ENCODE measurements around the gene MADD. TPM values are rescaled to one million over a fixed set of nuclear protein-coding genes. Genes with fewer than 3 reads are reported as not detected.

The MADD gene
- total RNA-seq, 1 experiment from 2014 or later, result 132 TPM

DNA sequence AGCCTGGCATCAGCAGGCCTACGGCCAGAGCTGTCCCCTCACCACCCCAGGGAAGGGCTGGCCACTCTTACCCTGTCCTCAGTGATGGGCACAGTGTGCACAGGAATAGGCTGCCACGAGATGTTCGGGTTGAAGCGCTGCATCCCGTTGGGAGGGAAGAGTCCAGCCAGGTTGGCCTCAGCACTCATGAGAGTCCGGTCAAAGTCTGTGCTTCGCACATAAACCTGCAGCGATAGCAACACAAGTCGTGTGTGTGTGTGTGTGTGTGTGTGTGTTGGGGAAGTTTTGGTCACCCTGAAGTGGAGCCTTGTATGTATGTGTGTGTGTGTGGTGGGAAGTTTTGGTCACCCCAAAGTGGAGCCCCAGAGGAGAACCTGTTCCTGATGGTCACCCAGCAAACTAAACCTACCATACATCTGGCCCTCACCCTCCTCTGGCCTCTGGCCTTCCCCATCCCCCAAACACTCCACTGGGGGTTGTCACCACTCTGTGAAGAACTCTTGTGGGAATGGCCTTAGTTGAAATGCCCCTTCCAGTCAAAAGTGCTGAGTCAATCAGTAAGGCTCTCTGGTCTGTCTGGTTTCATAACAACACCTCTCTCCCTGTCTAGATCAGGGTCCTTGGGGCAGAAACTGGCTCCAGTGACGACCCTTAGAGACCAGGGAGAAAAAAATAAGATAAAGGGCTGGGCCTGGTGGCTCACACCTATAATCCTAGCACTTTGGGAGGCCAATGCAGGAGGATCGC lies 24.1 kb upstream of the MADD start:
- H3K27me3 ChIP-seq (replicated peaks; ENCODE audit: insufficient read depth, low read depth, low read length, poor library complexity), result no peaks in the 10 kb centered on the region
- intact Hi-C loops (cut with micrococcal nuclease; ENCODE audit: unreplicated experiment), result loop anchor here (5.0 kb wide), 1 partner anchor 68 kb away; the partner anchor contains the start of gene ARFGAP2
- BruUV-seq (replicated peaks), result no TSS peak
- no peak overlapping the region for H3K27ac ChIP-seq (ENCODE audit: low read depth, low read length, poor library complexity, severe bottlenecking)
- peaks cover 13% of the 10 kb centered on the region for H3K4me1 ChIP-seq (ENCODE audit: insufficient read depth, low read length, poor library complexity, severe bottlenecking)
- peaks cover 57% of the 10 kb centered on the region for H3K36me3 ChIP-seq (ENCODE audit: insufficient read depth, low read length, poor library complexity, severe bottlenecking)
- no peak overlapping the region for H3K4me3 ChIP-seq (ENCODE audit: low read depth, low read length, poor library complexity, severe bottlenecking)
- no peak for DNase-seq (ENCODE audit: low spot score)
- CTCF ChIA-PET, result no interaction called here
- TF ChIP-seq, protein P1, sequence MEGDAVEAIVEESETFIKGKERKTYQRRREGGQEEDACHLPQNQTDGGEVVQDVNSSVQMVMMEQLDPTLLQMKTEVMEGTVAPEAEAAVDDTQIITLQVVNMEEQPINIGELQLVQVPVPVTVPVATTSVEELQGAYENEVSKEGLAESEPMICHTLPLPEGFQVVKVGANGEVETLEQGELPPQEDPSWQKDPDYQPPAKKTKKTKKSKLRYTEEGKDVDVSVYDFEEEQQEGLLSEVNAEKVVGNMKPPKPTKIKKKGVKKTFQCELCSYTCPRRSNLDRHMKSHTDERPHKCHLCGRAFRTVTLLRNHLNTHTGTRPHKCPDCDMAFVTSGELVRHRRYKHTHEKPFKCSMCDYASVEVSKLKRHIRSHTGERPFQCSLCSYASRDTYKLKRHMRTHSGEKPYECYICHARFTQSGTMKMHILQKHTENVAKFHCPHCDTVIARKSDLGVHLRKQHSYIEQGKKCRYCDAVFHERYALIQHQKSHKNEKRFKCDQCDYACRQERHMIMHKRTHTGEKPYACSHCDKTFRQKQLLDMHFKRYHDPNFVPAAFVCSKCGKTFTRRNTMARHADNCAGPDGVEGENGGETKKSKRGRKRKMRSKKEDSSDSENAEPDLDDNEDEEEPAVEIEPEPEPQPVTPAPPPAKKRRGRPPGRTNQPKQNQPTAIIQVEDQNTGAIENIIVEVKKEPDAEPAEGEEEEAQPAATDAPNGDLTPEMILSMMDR (conservative IDR thresholded peaks at IDR 0.05; ENCODE audit: low read depth, low read length), result no peak
- TF ChIP-seq EZH2 (IDR thresholded peaks at IDR 0.05; ENCODE audit: borderline replicate concordance, low read depth, low read length, poor library complexity, severe bottlenecking), result no peak
- POLR2A ChIA-PET (ENCODE audit: low non-redundant PET), result no interaction called here
- H3K9me3 ChIP-seq (ENCODE audit: low read depth, low read length, poor library complexity, severe bottlenecking), result no peaks in the 10 kb centered on the region

DNA sequence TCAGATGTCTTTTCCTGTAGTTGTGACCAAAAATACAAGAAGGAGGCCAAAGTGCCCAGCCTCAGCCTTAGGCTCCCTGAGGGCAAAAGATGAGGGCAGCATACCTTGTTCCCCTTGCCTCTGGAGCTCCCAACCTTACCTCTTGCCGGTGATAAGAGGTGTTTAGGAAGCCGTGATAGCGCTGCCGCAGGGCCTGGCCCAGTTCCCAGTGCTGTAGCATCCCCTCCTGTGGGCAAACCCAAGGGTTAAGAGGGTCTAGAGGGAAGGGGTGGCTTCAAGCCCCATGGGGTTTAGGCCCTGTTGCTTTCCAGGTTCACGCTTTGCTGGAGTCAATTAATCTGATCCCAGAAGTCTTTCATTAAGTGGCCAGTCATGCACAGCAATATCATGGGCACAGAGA lies 22.4 kb upstream of the MADD start:
- POLR2A ChIA-PET (ENCODE audit: low non-redundant PET), result no interaction called here
- Histone ChIP-seq H3K9me3 (ENCODE audit: low read depth, low read length, poor library complexity, severe bottlenecking) (no peaks in the 10 kb centered on the region), H3K4me3 (ENCODE audit: low read depth, low read length, poor library complexity, severe bottlenecking) (peak overlapping the region; percentile 69), H3K27ac (ENCODE audit: low read depth, low read length, poor library complexity, severe bottlenecking) (peak overlapping the region; percentile 96), H3K36me3 (ENCODE audit: insufficient read depth, low read length, poor library complexity, severe bottlenecking) (peaks cover 40% of the 10 kb centered on the region), H3K27me3 (replicated peaks; ENCODE audit: insufficient read depth, low read depth, low read length, poor library complexity) (no peaks in the 10 kb centered on the region), H3K4me1 (ENCODE audit: insufficient read depth, low read length, poor library complexity, severe bottlenecking) (peaks cover 13% of the 10 kb centered on the region)
- CTCF ChIA-PET, result no interaction called here
- intact Hi-C loops (cut with micrococcal nuclease; ENCODE audit: unreplicated experiment), result loop anchor here (5.0 kb wide), 1 partner anchor 70 kb away; the partner anchor contains the start of gene ARFGAP2
- no peak for TF ChIP-seq EZH2 (IDR thresholded peaks at IDR 0.05; ENCODE audit: borderline replicate concordance, low read depth, low read length, poor library complexity, severe bottlenecking)
- TF ChIP-seq, protein P1 (conservative IDR thresholded peaks at IDR 0.05; ENCODE audit: low read depth, low read length), result no peak
- DNase-seq (ENCODE audit: low spot score), result no peak
- BruUV-seq (replicated peaks), result no TSS peak

DNA sequence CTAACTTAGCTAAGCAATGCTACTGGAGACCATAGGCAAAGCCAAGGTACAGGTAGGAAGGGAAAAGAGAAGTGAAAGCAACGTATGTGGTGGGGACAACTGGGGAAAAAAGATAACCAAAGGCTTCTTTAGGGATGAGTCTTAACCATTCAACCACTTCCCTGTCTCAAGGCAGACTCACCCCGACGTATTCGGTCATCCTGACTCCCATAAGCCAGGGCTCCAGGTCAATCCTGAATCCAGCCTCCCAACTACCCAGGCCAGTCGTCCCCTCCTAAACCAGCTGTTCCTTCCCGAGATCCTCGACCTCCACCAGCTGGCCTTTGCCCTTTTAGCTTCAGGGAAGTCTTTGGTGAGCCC lies 21.6 kb upstream of the MADD start:
- TF ChIP-seq, protein P1 (conservative IDR thresholded peaks at IDR 0.05; ENCODE audit: low read depth, low read length), result no peak
- TF ChIP-seq EZH2 (IDR thresholded peaks at IDR 0.05; ENCODE audit: borderline replicate concordance, low read depth, low read length, poor library complexity, severe bottlenecking), result no peak
- no peaks in the 10 kb centered on the region for H3K27me3 ChIP-seq (replicated peaks; ENCODE audit: insufficient read depth, low read depth, low read length, poor library complexity)
- DNase-seq (ENCODE audit: low spot score), result no peak
- peak overlapping the region; percentile 96 for H3K27ac ChIP-seq (ENCODE audit: low read depth, low read length, poor library complexity, severe bottlenecking)
- TSS peak; percentile 77 for BruUV-seq (replicated peaks)
- peaks cover 13% of the 10 kb centered on the region for H3K4me1 ChIP-seq (ENCODE audit: insufficient read depth, low read length, poor library complexity, severe bottlenecking)
- H3K9me3 ChIP-seq (ENCODE audit: low read depth, low read length, poor library complexity, severe bottlenecking), result no peaks in the 10 kb centered on the region
- H3K4me3 ChIP-seq (ENCODE audit: low read depth, low read length, poor library complexity, severe bottlenecking), result peak overlapping the region; percentile 69
- intact Hi-C loops (cut with micrococcal nuclease; ENCODE audit: unreplicated experiment), result loop anchor here (5.0 kb wide), 1 partner anchor 71 kb away; the partner anchor contains the start of gene ARFGAP2
- H3K36me3 ChIP-seq (ENCODE audit: insufficient read depth, low read length, poor library complexity, severe bottlenecking), result peaks cover 32% of the 10 kb centered on the region
- ChIA-PET CTCF (interaction anchor here (1.0 to 1.1 kb wide), 2 partner anchors 12 to 107 kb away, joined by 3 to 6 read pairs; no protein-coding TSS in a partner anchor), POLR2A (ENCODE audit: low non-redundant PET) (interaction anchor here (0.6 kb wide), 1 partner anchor 426 kb away, joined by 3 read pairs; no protein-coding TSS in a partner anchor)

Measured in A673 (cell line).